NCI-H2196 (cell line): Measurements from ENCODE around the gene CLECL1.
"Not testable (repeated sequence)": the region's sequence is repeated elsewhere in the genome, so short reads cannot be mapped to it uniquely, and the experiment has no call there.

Source experiments
- DNase-seq: peaks from one replicate; lab custom pipeline; 2025; ENCODE audit not compliant: unreplicated experiment; lab: John Stamatoyannopoulos, UW

The CLECL1 gene

GRCh38 chr12:9751204-9752144 is 18.6 kb upstream of the CLECL1 start:
- no peak for DNase-seq

GRCh38 chr12:9750276-9751203 is 17.6 kb upstream of the CLECL1 start:
- peak; percentile 22 for DNase-seq

GRCh38 chr12:9749640-9750039 is 16.7 kb upstream of the CLECL1 start:
- no peak for DNase-seq

GRCh38 chr12:9745199-9745598 is 12.3 kb upstream of the CLECL1 start:
- no peak for DNase-seq

GRCh38 chr12:9742661-9743060 is 9.8 kb upstream of the CLECL1 start:
- no peak for DNase-seq

- DNase-seq: no peak
Measured at GRCh38 chr12:9741726-9742125, 8.8 kb upstream of the CLECL1 start.

GRCh38 chr12:9740106-9740750 is 7.3 kb upstream of the CLECL1 start:
- DNase-seq: no peak

GRCh38 chr12:9739404-9740105 is 6.7 kb upstream of the CLECL1 start:
- not testable (repeated sequence) for DNase-seq

GRCh38 chr12:9738905-9739304 is 6.0 kb upstream of the CLECL1 start:
- DNase-seq: not testable (repeated sequence)

GRCh38 chr12:9736936-9737705 is 4.2 kb upstream of the CLECL1 start:
- no peak for DNase-seq

GRCh38 chr12:9735601-9736000 is 2.7 kb upstream of the CLECL1 start:
- no peak for DNase-seq

- DNase-seq: no peak
Measured at GRCh38 chr12:9731797-9732196, 1.1 kb downstream of the CLECL1 start.

- no peak for DNase-seq
Measured at GRCh38 chr12:9731393-9731792, 1.5 kb downstream of the CLECL1 start.

- no peak for DNase-seq
Measured at GRCh38 chr12:9730591-9730990, 2.3 kb downstream of the CLECL1 start.

GRCh38 chr12:9730011-9730410 is 2.9 kb downstream of the CLECL1 start:
- DNase-seq: no peak

GRCh38 chr12:9729082-9729481 is 3.8 kb downstream of the CLECL1 start:
- DNase-seq: no peak

GRCh38 chr12:9727813-9728212 is 5.1 kb downstream of the CLECL1 start:
- no peak for DNase-seq

GRCh38 chr12:9725213-9725870 is 7.6 kb downstream of the CLECL1 start:
- no peak for DNase-seq

GRCh38 chr12:9724023-9724422 is 8.9 kb downstream of the CLECL1 start:
- DNase-seq: no peak
